ENCODE data around the gene RIIAD1.

RIIAD1 gene

DNA sequence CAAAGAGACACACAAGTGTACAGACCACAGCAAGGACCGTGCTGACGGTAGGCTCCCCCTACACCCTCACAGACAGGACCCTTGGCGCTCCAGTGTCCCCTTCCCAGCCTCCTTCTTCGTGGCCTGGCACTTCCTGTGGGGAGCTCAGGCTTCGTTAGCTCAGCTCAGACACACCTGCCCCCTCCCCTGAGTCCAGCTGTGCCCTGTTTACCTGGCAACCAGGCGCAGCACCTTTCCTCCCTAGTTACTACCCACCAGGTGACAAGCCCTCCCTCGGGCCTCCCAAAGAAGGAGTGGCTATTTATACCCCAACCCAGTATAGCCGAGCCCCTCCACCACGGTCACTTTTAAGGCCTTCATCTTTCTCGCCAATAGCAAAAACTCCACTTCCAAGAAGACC, 9.4 kb upstream of the RIIAD1 start:
- H3K27me3 ChIP-seq (ENCODE audit: insufficient read depth, low read length) = no peaks in the 10 kb centered on the region

DNA sequence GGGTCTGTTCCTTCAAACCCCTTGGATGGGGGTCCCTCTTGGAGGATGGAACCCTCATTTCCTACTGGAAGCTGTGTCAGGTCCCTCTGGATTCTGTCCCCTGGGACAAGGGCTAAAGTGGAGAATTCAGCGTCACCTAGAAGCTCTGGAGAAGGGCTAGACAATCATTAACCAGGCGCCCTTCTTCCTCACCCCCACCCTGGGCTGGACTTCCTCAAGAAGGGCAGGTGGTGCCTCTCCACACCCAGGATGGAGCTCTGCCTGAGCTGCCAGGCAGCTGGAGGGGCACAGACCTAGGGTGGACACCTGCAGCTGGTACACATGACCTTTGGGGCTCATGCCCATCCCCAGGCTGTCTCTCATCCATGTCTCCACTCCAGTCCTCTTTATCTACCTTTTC, 8.3 kb upstream of the RIIAD1 start:
- no peaks in the 10 kb centered on the region for H3K27me3 ChIP-seq (ENCODE audit: insufficient read depth, low read length)
- H3K9me3 ChIP-seq (ENCODE audit: low read length) = no peaks in the 10 kb centered on the region
- TF ChIP-seq, protein P1, sequence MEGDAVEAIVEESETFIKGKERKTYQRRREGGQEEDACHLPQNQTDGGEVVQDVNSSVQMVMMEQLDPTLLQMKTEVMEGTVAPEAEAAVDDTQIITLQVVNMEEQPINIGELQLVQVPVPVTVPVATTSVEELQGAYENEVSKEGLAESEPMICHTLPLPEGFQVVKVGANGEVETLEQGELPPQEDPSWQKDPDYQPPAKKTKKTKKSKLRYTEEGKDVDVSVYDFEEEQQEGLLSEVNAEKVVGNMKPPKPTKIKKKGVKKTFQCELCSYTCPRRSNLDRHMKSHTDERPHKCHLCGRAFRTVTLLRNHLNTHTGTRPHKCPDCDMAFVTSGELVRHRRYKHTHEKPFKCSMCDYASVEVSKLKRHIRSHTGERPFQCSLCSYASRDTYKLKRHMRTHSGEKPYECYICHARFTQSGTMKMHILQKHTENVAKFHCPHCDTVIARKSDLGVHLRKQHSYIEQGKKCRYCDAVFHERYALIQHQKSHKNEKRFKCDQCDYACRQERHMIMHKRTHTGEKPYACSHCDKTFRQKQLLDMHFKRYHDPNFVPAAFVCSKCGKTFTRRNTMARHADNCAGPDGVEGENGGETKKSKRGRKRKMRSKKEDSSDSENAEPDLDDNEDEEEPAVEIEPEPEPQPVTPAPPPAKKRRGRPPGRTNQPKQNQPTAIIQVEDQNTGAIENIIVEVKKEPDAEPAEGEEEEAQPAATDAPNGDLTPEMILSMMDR (IDR thresholded peaks at IDR 0.05; ENCODE audit: low read length) = no peak
- TF ChIP-seq EZH2 (IDR thresholded peaks at IDR 0.05; ENCODE audit: borderline replicate concordance, low read length) = no peak

More for the DNA sequence above, 9.4 kb upstream of the RIIAD1 start:
- Histone ChIP-seq H3K4me2 (ENCODE audit: low read length) (no peak overlapping the region), H3K4me3 (ENCODE audit: low read depth, low read length, poor library complexity, severe bottlenecking) (no peak overlapping the region), H3K9me3 (ENCODE audit: low read length) (no peaks in the 10 kb centered on the region), H3K36me3 (ENCODE audit: insufficient read depth, low read length) (no peaks in the 10 kb centered on the region), H3K4me1 (ENCODE audit: insufficient read depth, low read length, severe bottlenecking) (no peaks in the 10 kb centered on the region), H3F3A (ENCODE audit: insufficient read depth, low read length) (no peaks in the 10 kb centered on the region), H3K79me2 (ENCODE audit: insufficient read depth, low read length) (no peaks in the 10 kb centered on the region), H4K20me1 (ENCODE audit: insufficient read depth, low read length) (no peaks in the 10 kb centered on the region), H3K9ac (ENCODE audit: low read length) (no peak overlapping the region), H2AFZ (ENCODE audit: low read length) (no peak overlapping the region), H3K27ac (ENCODE audit: low read depth, low read length, poor library complexity, severe bottlenecking) (no peak overlapping the region), H3K9me2 (ENCODE audit: low read depth, low read length) (no peaks in the 10 kb centered on the region)
- TF ChIP-seq, protein P1 (IDR thresholded peaks at IDR 0.05; ENCODE audit: low read length) = no peak
- TF ChIP-seq EZH2 (IDR thresholded peaks at IDR 0.05; ENCODE audit: borderline replicate concordance, low read length) = no peak

DNA sequence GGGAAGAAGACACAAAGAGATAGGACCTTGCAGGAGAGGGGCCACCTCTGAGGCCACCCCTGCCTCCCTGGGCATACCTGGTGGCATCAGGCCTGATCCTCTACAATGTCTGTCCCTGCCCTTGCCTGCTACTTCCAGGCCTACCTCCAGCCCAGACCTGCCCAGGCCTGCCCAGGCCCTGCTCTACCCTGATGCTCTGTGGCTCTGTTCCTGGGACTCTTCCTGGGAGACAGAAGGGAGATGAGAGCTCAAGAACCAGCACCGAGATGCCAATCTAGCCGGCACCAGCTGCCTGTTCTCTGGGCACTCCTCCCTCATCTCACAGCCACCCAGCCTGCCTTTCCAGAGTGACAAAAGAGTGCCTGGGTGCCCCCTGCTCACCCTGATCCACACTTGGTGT, 7.4 kb upstream of the RIIAD1 start:
- Histone ChIP-seq H3K36me3 (ENCODE audit: insufficient read depth, low read length) (no peaks in the 10 kb centered on the region), H3K27me3 (ENCODE audit: insufficient read depth, low read length) (no peaks in the 10 kb centered on the region)

More for the DNA sequence above, 8.3 kb upstream of the RIIAD1 start:
- Histone ChIP-seq H4K20me1 (ENCODE audit: insufficient read depth, low read length) (no peaks in the 10 kb centered on the region), H3F3A (ENCODE audit: insufficient read depth, low read length) (no peaks in the 10 kb centered on the region), H3K79me2 (ENCODE audit: insufficient read depth, low read length) (no peaks in the 10 kb centered on the region), H2AFZ (ENCODE audit: low read length) (no peak overlapping the region), H3K4me2 (ENCODE audit: low read length) (no peak overlapping the region), H3K9me2 (ENCODE audit: low read depth, low read length) (no peaks in the 10 kb centered on the region), H3K9ac (ENCODE audit: low read length) (no peak overlapping the region), H3K27ac (ENCODE audit: low read depth, low read length, poor library complexity, severe bottlenecking) (no peak overlapping the region), H3K36me3 (ENCODE audit: insufficient read depth, low read length) (no peaks in the 10 kb centered on the region), H3K4me3 (ENCODE audit: low read depth, low read length, poor library complexity, severe bottlenecking) (no peak overlapping the region), H3K4me1 (ENCODE audit: insufficient read depth, low read length, severe bottlenecking) (no peaks in the 10 kb centered on the region)

More for the DNA sequence above, 7.4 kb upstream of the RIIAD1 start:
- H4K20me1 ChIP-seq (ENCODE audit: insufficient read depth, low read length) = no peaks in the 10 kb centered on the region
- H3K27ac ChIP-seq (ENCODE audit: low read depth, low read length, poor library complexity, severe bottlenecking) = no peak overlapping the region
- TF ChIP-seq EZH2 (IDR thresholded peaks at IDR 0.05; ENCODE audit: borderline replicate concordance, low read length) = no peak
- TF ChIP-seq, protein P1 (IDR thresholded peaks at IDR 0.05; ENCODE audit: low read length) = no peak
- no peaks in the 10 kb centered on the region for H3F3A ChIP-seq (ENCODE audit: insufficient read depth, low read length)
- no peak overlapping the region for H3K4me2 ChIP-seq (ENCODE audit: low read length)
- no peaks in the 10 kb centered on the region for H3K79me2 ChIP-seq (ENCODE audit: insufficient read depth, low read length)
- H3K9me3 ChIP-seq (ENCODE audit: low read length) = no peaks in the 10 kb centered on the region
- no peaks in the 10 kb centered on the region for H3K4me1 ChIP-seq (ENCODE audit: insufficient read depth, low read length, severe bottlenecking)
- H3K9ac ChIP-seq (ENCODE audit: low read length) = no peak overlapping the region
- H3K9me2 ChIP-seq (ENCODE audit: low read depth, low read length) = no peaks in the 10 kb centered on the region
- no peak overlapping the region for H3K4me3 ChIP-seq (ENCODE audit: low read depth, low read length, poor library complexity, severe bottlenecking)
- no peak overlapping the region for H2AFZ ChIP-seq (ENCODE audit: low read length)
